Neural cell (in vitro differentiated cells): ENCODE data around the gene HIGD2B. TPM values are rescaled to one million over a fixed set of nuclear protein-coding genes. Genes with fewer than 3 reads are reported as not detected.
"Not testable (repeated sequence)": the region's sequence is repeated elsewhere in the genome, so short reads cannot be mapped to it uniquely, and the experiment has no call there.

Source experiments
- H2AFZ ChIP-seq: fragments of 200-600, 300-800 bp; sonication (generic), shearing (Covaris generic); 2 replicates; pipeline ENCODE4 v1.6.0; 2014; ENCODE audit warnings: low read depth, mild to moderate bottlenecking, antibody characterized with exemption, low read length, moderate library complexity
- H3F3A ChIP-seq: fragments of 200-600 bp; shearing (Covaris generic); 2 replicates; pipeline ENCODE4 v1.6.1; 2016; ENCODE audit warnings: mild to moderate bottlenecking, moderate library complexity, mixed read lengths, antibody characterized with exemption, low read length; ENCODE audit not compliant: insufficient read depth, poor library complexity, severe bottlenecking
- H3K27ac ChIP-seq: fragments of 200-600, 300-800 bp; sonication (generic), shearing (Covaris generic); 2 replicates; pipeline ENCODE4 v1.5.1; 2014; ENCODE audit warnings: mild to moderate bottlenecking, low read length, moderate library complexity
- H3K27me3 ChIP-seq: fragments of 300-800, 200-600 bp; sonication (generic), shearing (Covaris generic); 2 replicates; pipeline ENCODE4 v1.6.0; 2014; ENCODE audit warnings: mild to moderate bottlenecking, low read depth, low read length, moderate library complexity; ENCODE audit not compliant: insufficient read depth
- H3K36me3 ChIP-seq: fragments of 300-800, 200-600 bp; sonication (generic), shearing (Covaris generic); 2 replicates; pipeline ENCODE4 v1.5.1; 2014; ENCODE audit warnings: mild to moderate bottlenecking, antibody characterized with exemption, low read length, moderate library complexity; ENCODE audit not compliant: insufficient read depth
- H3K4me2 ChIP-seq: fragments of 300-800, 200-600 bp; sonication (generic), shearing (Covaris generic); 2 replicates; pipeline ENCODE4 v1.6.0; 2014; ENCODE audit warnings: mild to moderate bottlenecking, low read length
- H3K4me3 ChIP-seq: fragments of 300-800, 200-600 bp; sonication (generic), shearing (Covaris generic); 2 replicates; pipeline ENCODE4 v1.5.1; 2014; ENCODE audit warnings: mild to moderate bottlenecking, low read length, moderate library complexity
- H3K79me2 ChIP-seq: fragments of 200-600 bp; shearing (Covaris generic); replicated peaks from 2 replicates; pipeline ENCODE4 v1.6.0; 2014; ENCODE audit warnings: mild to moderate bottlenecking, low read length, moderate library complexity; ENCODE audit not compliant: insufficient read depth
- H3K9ac ChIP-seq: fragments of 300-800, 200-600 bp; sonication (generic), shearing (Covaris generic); 2 replicates; pipeline ENCODE4 v1.6.1; 2016; ENCODE audit warnings: mild to moderate bottlenecking, low read length, mixed read lengths
- H3K9me2 ChIP-seq: fragments of 200-600 bp; shearing (Covaris generic); 2 replicates; pipeline ENCODE4 v1.6.1; 2016; ENCODE audit warnings: mild to moderate bottlenecking, low read length, mixed read lengths; ENCODE audit not compliant: insufficient read depth
- H3K9me3 ChIP-seq: fragments of 200-600, 300-800 bp; sonication (generic), shearing (Covaris generic); 2 replicates; pipeline ENCODE4 v1.6.1; 2016; ENCODE audit warnings: mild to moderate bottlenecking, mixed run types, low read length, moderate library complexity, mixed read lengths
- H4K20me1 ChIP-seq: fragments of 200-600 bp; shearing (Covaris generic); 2 replicates; pipeline ENCODE4 v1.6.1; 2016; ENCODE audit warnings: mild to moderate bottlenecking, mixed run types; ENCODE audit not compliant: insufficient read depth
- CTCF ChIP-seq: fragments of 450-650 bp; IDR thresholded peaks from 2 replicates; pipeline ENCODE4 v1.5.1; 2014; ENCODE audit warnings: antibody characterized with exemption, mild to moderate bottlenecking, moderate library complexity; ENCODE audit not compliant: poor library complexity, severe bottlenecking
- EP300 ChIP-seq: fragments of 450-650 bp; conservative IDR thresholded peaks from 2 replicates; pipeline ENCODE4 v1.6.1; 2014; ENCODE audit warnings: antibody characterized with exemption, mild to moderate bottlenecking, moderate library complexity; ENCODE audit not compliant: poor library complexity, severe bottlenecking
- EZH2 ChIP-seq: fragments of 200-600, 300-800 bp; shearing (Covaris generic), sonication (generic); IDR thresholded peaks from 2 replicates; pipeline ENCODE4 v1.6.1; 2014; ENCODE audit warnings: antibody characterized with exemption, low read length, borderline replicate concordance, mild to moderate bottlenecking; ENCODE audit not compliant: insufficient read depth, poor library complexity, severe bottlenecking
- MXI1 ChIP-seq: fragments of 450-650 bp; conservative IDR thresholded peaks from 2 replicates; pipeline ENCODE4 v1.6.1; 2014; ENCODE audit warnings: antibody characterized with exemption, mild to moderate bottlenecking; ENCODE audit not compliant: poor library complexity, severe bottlenecking
- POLR2AphosphoS5 ChIP-seq: IDR thresholded peaks from 2 replicates; pipeline ENCODE4 v1.6.1; 2012
- RAD21 ChIP-seq: fragments of 450-650 bp; conservative IDR thresholded peaks from 2 replicates; pipeline ENCODE4 v1.6.1; 2014; ENCODE audit warnings: antibody characterized with exemption, mild to moderate bottlenecking, moderate library complexity
- SMC3 ChIP-seq: fragments of 450-650 bp; conservative IDR thresholded peaks from 2 replicates; pipeline ENCODE4 v1.6.1; 2014; ENCODE audit warnings: antibody characterized with exemption, mild to moderate bottlenecking, moderate library complexity; ENCODE audit not compliant: poor library complexity
- polyA plus RNA-seq: library from polyadenylated mRNA; depleted of rRNA; stranded (reverse); fragments of >200 nt; gene quantifications from 2 replicates; pipeline ENCODE4 v1.2.3, GENCODE V29; 2014
- TF ChIP-seq, protein P1 (sequence below): IDR thresholded peaks from 2 replicates; pipeline ENCODE4 v1.6.1; 2012; ENCODE audit warnings: borderline replicate concordance

HIGD2B gene
- polyA plus RNA-seq, 1 donor from 2014 or later: not detected

GRCh38 chr15:72725851-72726250 is 39.9 kb upstream of the HIGD2B start:
- not testable (repeated sequence) for H3F3A ChIP-seq, H2AFZ ChIP-seq, H3K4me3 ChIP-seq, H3K9me2 ChIP-seq, H3K4me2 ChIP-seq, H3K79me2 ChIP-seq, H3K9me3 ChIP-seq, H3K36me3 ChIP-seq, H4K20me1 ChIP-seq, H3K27me3 ChIP-seq, H3K9ac ChIP-seq, H3K27ac ChIP-seq

- H4K20me1 ChIP-seq: no peaks in the 10 kb centered on the region
- no peak overlapping the region for H3K27ac ChIP-seq
- no peak for TF ChIP-seq SMC3
- no peak overlapping the region for H3K4me2 ChIP-seq
- H3K9me2 ChIP-seq: no peaks in the 10 kb centered on the region
- H3K79me2 ChIP-seq: no peaks in the 10 kb centered on the region
- H3F3A ChIP-seq: no peaks in the 10 kb centered on the region
- H3K27me3 ChIP-seq: no peaks in the 10 kb centered on the region
- H2AFZ ChIP-seq: no peak overlapping the region
- no peak overlapping the region for H3K9ac ChIP-seq
- H3K4me3 ChIP-seq: no peak overlapping the region
- no peaks in the 10 kb centered on the region for H3K9me3 ChIP-seq
- H3K36me3 ChIP-seq: no peaks in the 10 kb centered on the region
These were observed 39.5 kb upstream of the HIGD2B start for GRCh38 chr15:72725446-72725845.

DNA sequence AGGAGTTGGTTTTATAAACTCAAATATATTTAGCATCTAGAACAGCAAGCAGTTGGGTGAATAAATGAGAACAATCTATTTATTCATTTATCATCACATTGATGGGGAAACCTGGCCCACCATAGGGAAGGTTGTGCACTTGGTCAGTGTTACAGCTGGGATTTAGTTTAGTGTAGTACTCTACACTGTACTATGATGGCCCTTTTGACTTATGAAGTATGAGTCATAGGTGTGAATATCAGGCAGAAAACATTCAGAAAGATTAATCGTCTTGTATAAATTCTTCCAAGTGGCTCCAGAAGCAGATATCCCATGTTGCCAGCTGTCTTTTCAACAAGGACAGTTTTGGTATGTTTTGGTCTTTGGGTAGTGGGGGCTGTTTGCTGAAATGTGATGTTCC is 38.0 kb upstream of the HIGD2B start:
- Histone ChIP-seq H3K4me3 (no peak overlapping the region), H3F3A (no peaks in the 10 kb centered on the region), H2AFZ (no peak overlapping the region), H3K9me2 (no peaks in the 10 kb centered on the region), H3K9ac (no peak overlapping the region), H4K20me1 (no peaks in the 10 kb centered on the region), H3K4me2 (no peak overlapping the region), H3K27me3 (no peaks in the 10 kb centered on the region), H3K79me2 (no peaks in the 10 kb centered on the region), H3K36me3 (no peaks in the 10 kb centered on the region), H3K9me3 (no peaks in the 10 kb centered on the region), H3K27ac (no peak overlapping the region)
- no peak for TF ChIP-seq POLR2AphosphoS5
- TF ChIP-seq MXI1: no peak
- TF ChIP-seq, protein P1, sequence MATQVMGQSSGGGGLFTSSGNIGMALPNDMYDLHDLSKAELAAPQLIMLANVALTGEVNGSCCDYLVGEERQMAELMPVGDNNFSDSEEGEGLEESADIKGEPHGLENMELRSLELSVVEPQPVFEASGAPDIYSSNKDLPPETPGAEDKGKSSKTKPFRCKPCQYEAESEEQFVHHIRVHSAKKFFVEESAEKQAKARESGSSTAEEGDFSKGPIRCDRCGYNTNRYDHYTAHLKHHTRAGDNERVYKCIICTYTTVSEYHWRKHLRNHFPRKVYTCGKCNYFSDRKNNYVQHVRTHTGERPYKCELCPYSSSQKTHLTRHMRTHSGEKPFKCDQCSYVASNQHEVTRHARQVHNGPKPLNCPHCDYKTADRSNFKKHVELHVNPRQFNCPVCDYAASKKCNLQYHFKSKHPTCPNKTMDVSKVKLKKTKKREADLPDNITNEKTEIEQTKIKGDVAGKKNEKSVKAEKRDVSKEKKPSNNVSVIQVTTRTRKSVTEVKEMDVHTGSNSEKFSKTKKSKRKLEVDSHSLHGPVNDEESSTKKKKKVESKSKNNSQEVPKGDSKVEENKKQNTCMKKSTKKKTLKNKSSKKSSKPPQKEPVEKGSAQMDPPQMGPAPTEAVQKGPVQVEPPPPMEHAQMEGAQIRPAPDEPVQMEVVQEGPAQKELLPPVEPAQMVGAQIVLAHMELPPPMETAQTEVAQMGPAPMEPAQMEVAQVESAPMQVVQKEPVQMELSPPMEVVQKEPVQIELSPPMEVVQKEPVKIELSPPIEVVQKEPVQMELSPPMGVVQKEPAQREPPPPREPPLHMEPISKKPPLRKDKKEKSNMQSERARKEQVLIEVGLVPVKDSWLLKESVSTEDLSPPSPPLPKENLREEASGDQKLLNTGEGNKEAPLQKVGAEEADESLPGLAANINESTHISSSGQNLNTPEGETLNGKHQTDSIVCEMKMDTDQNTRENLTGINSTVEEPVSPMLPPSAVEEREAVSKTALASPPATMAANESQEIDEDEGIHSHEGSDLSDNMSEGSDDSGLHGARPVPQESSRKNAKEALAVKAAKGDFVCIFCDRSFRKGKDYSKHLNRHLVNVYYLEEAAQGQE: no peak
- no peak for TF ChIP-seq EP300
- TF ChIP-seq EZH2: no peak
- TF ChIP-seq CTCF: no peak
- no peak for TF ChIP-seq RAD21
